Lower leg skin (tissue), 4 donors: ENCODE measurements around the gene CCDC27. TPM values are rescaled to one million over a fixed set of nuclear protein-coding genes. Genes with fewer than 3 reads are reported as not detected.
"Not testable (repeated sequence)": the region's sequence is repeated elsewhere in the genome, so short reads cannot be mapped to it uniquely, and the experiment has no call there.

ENCODE experiments used
- DNase-seq, 2 donors: peaks; one replicate each; pipeline ENCODE4 v3.0.0-alpha.2; 2019; ENCODE audit warnings: low spot score in 2 of 2
- H3K4me3 ChIP-seq: fragments of 200-600 bp; sonication (generic); 2 replicates; pipeline ENCODE4 v1.5.1; 2017; ENCODE audit warnings: mild to moderate bottlenecking, low read depth; ENCODE audit not compliant: poor library complexity, severe bottlenecking
- POLR2A ChIP-seq, 2 donors: fragments of 450-650 bp; IDR thresholded peaks; one replicate each; pipeline ENCODE4 v1.6.1; 2016 to 2017; ENCODE audit warnings: antibody characterized with exemption in 2 of 2, mild to moderate bottlenecking in 1 of 2, moderate library complexity in 1 of 2
- WGBS, 2 donors: methylation state at CpG; one replicate each; pipeline ENCODE4 v1.1.5; 2018; 5-methylcytosine and 5-hydroxymethylcytosine counted together
- intact Hi-C: fragments of 100-400 bp; cut with DNase I; formaldehyde crosslinking; loops from one replicate; pipeline ENCODE4 v1.15.0; 2023; ENCODE audit warnings: low total_unique reads
- total RNA-seq, 4 donors: library from RNA; depleted of rRNA; stranded (reverse); fragments of >200 nt; gene quantifications; one replicate each; pipeline ENCODE4 v1.1.0, GENCODE V29; 2016
- TF ChIP-seq, protein P1 (sequence below), 3 donors: fragments of 450-650 bp; IDR thresholded peaks; one replicate each; pipeline ENCODE4 v1.5.1; 2016; ENCODE audit warnings: antibody characterized with exemption in 3 of 3, mild to moderate bottlenecking in 3 of 3, moderate library complexity in 2 of 3

Gene CCDC27
- total RNA-seq, 4 donors from 2014 or later = not detected

DNA sequence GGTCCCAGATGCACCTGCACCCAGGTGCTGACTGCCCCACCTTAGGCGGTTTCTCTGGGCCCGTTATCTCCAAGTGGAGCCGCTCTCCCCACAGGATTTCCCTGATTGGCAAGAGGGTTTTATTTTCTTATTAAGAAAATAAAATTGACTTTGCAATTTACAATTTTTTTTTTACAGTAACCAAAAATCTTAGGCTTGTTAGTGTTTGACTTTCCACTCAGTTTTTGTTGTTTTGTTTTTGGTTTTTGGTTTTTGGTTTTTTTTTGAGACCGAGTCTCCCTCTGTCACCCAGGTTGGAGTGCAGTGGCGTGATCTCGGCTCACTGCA is 4.8 kb upstream of the CCDC27 start:
- intact Hi-C loops = no loop called here
- 30 to 36% methylated on average over 6 of the region's 6 CpGs for WGBS, 2 donors
- no peak for DNase-seq
- TF ChIP-seq POLR2A (IDR thresholded peaks at IDR 0.05) = no peak
- TF ChIP-seq, protein P1, sequence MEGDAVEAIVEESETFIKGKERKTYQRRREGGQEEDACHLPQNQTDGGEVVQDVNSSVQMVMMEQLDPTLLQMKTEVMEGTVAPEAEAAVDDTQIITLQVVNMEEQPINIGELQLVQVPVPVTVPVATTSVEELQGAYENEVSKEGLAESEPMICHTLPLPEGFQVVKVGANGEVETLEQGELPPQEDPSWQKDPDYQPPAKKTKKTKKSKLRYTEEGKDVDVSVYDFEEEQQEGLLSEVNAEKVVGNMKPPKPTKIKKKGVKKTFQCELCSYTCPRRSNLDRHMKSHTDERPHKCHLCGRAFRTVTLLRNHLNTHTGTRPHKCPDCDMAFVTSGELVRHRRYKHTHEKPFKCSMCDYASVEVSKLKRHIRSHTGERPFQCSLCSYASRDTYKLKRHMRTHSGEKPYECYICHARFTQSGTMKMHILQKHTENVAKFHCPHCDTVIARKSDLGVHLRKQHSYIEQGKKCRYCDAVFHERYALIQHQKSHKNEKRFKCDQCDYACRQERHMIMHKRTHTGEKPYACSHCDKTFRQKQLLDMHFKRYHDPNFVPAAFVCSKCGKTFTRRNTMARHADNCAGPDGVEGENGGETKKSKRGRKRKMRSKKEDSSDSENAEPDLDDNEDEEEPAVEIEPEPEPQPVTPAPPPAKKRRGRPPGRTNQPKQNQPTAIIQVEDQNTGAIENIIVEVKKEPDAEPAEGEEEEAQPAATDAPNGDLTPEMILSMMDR (IDR thresholded peaks at IDR 0.05) = no peak
- peak overlapping the region; percentile 34 for H3K4me3 ChIP-seq

DNA sequence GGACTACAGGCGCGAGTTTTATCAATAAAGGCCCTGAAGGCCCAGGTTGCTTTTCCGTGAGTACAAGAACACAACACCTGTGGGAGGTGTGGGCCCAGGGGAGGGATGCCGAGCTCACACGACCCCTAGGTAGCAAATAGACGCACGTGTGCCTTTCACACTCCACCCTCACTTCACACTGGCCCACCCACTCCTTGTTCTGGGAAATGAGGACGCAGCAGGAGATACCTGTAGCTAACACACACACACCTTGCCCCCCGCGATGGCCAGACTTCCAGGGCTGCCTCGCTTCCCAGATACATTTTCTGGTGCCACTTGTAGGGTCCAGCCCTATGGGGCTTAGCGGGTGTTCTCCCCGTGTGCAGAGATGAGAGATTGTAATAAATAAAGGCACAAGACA is 4.3 kb upstream of the CCDC27 start:
- 70 to 72% methylated on average over 13 of the region's 13 CpGs for WGBS, 2 donors

DNA sequence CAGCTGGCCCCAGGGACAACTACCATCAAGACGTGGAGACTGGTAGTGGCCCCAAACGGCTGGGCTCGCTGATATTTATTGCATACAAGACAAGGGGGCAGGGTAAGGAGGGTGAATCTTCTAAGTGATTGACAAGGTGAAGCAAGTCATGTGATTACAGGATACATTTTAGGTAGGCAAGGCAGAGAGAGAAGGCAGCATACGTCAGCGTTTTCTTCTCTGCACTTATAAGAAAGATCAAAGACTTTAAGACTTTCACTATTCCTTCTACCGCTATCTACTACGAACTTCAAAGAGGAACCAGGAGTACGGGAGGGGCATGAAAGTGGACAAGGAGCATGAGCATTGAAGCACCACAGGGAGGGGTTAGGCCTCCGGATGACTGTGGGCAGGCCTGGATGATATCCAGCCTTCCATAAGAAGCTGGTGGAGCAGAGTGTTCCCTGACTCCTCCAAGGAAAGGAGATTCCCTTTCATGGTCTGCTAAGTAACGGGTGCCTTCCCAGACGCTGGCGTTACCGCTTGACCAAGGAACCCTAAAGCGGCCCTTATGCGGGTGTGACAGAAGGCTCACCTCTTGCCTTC is 3.8 kb upstream of the CCDC27 start:
- H3K4me3 ChIP-seq, DNase-seq, intact Hi-C loops: not testable (repeated sequence)
- 66 to 68% methylated on average over 15 of the region's 15 CpGs for WGBS, 2 donors

More for the DNA sequence above, 4.3 kb upstream of the CCDC27 start:
- DNase-seq = no peak
- no peak overlapping the region for H3K4me3 ChIP-seq
- intact Hi-C loops = no loop called here
- TF ChIP-seq POLR2A (IDR thresholded peaks at IDR 0.05) = no peak
- TF ChIP-seq, protein P1 (IDR thresholded peaks at IDR 0.05) = no peak

DNA sequence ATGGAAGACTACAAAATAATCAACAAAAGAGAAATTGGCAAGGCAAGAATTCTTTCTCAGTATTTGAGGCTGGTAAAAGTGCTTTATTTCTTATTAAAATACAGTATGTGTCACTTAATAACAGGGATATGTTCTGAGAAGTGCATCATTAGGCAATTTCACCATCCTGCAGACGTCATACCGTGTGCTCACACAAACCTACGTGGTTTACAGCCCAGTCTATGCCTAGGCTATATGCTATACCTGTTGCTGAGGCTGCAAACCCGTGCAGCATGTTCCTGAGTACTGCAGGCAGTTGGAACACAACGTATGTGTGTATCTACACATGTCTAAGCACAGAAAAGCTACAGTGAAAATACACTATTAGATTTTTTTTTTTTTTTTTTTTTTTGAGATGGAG is 2.7 kb upstream of the CCDC27 start:
- H3K4me3 ChIP-seq = no peak overlapping the region
- intact Hi-C loops = no loop called here
- WGBS, 2 donors = 68% methylated on average over 5 of the region's 5 CpGs
- no peak for DNase-seq
- TF ChIP-seq, protein P1 (IDR thresholded peaks at IDR 0.05) = no peak
- no peak for TF ChIP-seq POLR2A (IDR thresholded peaks at IDR 0.05)

DNA sequence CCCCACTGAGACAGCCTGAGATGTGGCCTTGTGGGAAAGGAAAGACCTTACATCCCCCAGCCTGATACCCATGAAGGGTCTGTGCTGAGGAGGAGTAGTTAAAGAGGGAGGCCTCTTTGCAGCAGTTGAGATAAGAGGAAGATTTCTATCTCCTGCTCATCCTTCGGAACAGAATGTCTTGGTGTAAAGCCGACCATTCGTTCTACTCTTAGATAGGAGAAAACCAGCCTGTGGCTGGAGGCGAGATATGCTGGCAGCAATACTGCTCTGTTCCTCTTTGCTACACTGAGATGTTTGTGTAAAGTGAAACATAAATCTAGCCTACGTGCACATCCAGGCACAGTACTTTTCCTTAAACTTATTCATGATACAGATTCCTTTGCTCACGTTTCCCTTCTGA is 1.5 kb upstream of the CCDC27 start:
- no peak for DNase-seq
- intact Hi-C loops = loop anchor here (5.0 kb wide), 1 partner anchor 537 kb away; no protein-coding TSS in a partner anchor
- TF ChIP-seq POLR2A (IDR thresholded peaks at IDR 0.05) = no peak
- TF ChIP-seq, protein P1 (IDR thresholded peaks at IDR 0.05) = no peak
- 56 to 62% methylated on average over 6 of the region's 6 CpGs for WGBS, 2 donors
- no peak overlapping the region for H3K4me3 ChIP-seq

DNA sequence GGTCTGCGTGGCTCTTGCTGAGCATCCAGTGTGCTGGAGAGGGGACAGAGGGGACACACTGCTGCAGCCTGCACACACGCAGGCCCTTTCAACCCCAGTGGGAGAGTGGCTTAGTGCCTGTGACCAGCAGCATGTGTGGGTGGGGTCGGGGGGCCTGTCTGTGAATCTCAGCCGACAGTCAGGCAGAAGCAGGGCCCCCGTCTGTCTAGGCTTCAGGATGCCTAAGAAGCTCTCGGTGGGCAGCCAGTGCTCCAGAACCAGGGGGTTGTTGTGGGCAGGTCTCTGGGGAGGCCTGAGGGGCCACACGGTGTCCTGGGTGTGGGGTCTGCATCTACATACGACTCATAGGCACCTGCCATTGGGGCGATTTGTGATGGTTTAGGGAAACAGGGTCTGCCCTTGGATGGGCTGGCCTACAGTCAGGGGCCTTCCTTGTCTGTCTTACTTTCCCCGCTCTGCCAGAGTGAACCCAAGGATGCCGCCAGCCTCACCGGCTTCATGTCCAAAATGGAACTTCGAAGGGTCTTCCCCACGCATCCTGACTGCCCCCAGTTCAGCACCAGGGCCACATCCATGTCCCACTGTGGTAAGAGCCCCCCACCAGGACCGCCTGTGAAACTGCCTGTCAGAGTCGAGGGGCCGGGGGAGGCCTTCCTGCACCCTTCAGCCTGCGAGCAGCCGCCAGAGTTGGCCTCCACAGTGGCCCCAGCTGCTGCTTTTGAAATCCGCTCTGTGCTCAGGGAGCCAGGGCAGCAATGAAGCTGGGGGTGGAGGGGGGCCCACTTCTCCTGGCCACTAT is 1.6 kb downstream of the CCDC27 start:
- no peak for DNase-seq
- TF ChIP-seq POLR2A (IDR thresholded peaks at IDR 0.05) = no peak
- TF ChIP-seq, protein P1 (IDR thresholded peaks at IDR 0.05) = no peak
- intact Hi-C loops = loop anchor here (5.0 kb wide), 1 partner anchor 533 kb away; no protein-coding TSS in a partner anchor
- H3K4me3 ChIP-seq = no peak overlapping the region
- 81 to 89% methylated on average over 15 to 19 of the region's 20 CpGs for WGBS, 2 donors
